Measurements from ENCODE around the gene USP3.
A peak's percentile ranks its signal among the peaks of the same experiment; 100 is the strongest.

The USP3 gene

DNA sequence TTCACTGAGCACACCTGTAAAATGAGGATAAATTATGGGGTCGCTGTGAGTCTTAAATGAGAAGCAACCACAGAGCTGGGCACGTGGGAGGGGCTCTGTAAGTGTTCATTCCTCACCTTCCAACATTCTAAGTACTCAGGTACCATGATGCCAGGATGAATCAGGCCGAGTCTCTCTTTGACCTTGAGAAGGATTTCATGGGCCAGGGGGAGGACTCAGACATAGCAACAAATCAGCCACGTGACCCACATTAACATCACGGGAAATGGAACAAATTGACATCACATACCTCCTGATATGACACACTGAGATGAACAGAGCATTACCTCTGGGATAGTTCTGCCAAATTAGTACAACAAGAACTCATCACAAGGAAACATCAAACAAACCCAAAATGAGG lies 35.2 kb upstream of the USP3 start:
- no peak for DNase-seq (ENCODE audit: low read depth)
- H3K4me3 ChIP-seq (ENCODE audit: low read length), result no peak overlapping the region
- TF ChIP-seq, protein P1, sequence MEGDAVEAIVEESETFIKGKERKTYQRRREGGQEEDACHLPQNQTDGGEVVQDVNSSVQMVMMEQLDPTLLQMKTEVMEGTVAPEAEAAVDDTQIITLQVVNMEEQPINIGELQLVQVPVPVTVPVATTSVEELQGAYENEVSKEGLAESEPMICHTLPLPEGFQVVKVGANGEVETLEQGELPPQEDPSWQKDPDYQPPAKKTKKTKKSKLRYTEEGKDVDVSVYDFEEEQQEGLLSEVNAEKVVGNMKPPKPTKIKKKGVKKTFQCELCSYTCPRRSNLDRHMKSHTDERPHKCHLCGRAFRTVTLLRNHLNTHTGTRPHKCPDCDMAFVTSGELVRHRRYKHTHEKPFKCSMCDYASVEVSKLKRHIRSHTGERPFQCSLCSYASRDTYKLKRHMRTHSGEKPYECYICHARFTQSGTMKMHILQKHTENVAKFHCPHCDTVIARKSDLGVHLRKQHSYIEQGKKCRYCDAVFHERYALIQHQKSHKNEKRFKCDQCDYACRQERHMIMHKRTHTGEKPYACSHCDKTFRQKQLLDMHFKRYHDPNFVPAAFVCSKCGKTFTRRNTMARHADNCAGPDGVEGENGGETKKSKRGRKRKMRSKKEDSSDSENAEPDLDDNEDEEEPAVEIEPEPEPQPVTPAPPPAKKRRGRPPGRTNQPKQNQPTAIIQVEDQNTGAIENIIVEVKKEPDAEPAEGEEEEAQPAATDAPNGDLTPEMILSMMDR (conservative IDR thresholded peaks at IDR 0.05; ENCODE audit: low read depth, low read length), result no peak

- TF ChIP-seq, protein P1 (conservative IDR thresholded peaks at IDR 0.05; ENCODE audit: low read depth, low read length), result no peak
- no peak for DNase-seq (ENCODE audit: low read depth)
- no peak overlapping the region for H3K4me3 ChIP-seq (ENCODE audit: low read length)
Measured at GRCh38 chr15:63469984-63470383, 34.4 kb upstream of the USP3 start.

DNA sequence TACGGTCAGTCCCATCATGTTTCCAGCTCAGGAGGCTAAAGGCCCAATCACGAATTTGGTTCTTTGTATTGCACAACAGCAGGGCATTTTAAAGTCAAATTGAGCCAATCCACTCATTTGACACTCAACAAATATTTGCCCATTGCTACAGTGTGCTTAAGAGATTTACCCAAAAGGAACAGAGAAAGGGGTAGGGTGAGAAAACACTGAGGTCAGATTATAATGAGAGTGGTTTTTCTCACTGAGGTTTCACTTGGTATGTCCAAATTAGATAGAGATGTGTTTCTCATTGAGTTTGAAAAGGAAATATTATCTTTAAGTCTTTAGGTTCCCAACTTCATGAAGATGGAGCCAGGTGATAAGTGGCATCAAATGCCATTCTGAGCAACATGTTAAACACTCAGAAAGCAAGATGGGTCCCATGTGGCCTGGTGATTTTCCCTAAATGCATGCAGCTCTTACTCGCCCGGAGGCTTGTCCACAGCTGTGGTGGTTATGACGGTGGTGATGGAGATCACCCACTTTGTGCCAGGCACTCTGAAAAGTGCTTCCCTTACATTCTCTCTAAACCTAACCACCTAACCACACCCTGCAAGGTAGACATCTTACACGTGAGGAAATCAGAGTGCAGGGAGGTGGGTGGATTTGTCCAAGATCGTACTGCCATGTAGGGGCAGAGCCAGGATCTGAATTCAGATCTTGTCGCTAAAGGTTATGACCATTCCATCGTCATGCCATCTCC lies 31.2 kb upstream of the USP3 start:
- H3K4me3 ChIP-seq (ENCODE audit: low read length), result no peak overlapping the region
- no peak for DNase-seq (ENCODE audit: low read depth)
- TF ChIP-seq, protein P1 (conservative IDR thresholded peaks at IDR 0.05; ENCODE audit: low read depth, low read length), result no peak

DNA sequence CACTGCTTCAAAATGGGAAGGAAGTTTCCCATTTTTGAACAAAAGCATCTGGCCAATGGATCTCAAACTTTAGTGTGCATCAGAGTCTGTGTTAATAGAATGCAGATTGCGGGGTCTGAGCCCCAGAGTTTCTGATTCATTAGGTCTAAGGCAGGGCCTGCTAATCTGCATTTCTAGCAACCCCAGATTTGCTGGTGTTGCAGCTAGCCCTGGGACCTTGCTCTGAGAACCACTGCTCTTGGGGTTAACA lies 30.7 kb upstream of the USP3 start:
- TF ChIP-seq, protein P1 (conservative IDR thresholded peaks at IDR 0.05; ENCODE audit: low read depth, low read length), result no peak
- no peak overlapping the region for H3K4me3 ChIP-seq (ENCODE audit: low read length)
- DNase-seq (ENCODE audit: low read depth), result no peak

- peak; percentile 72 for DNase-seq (ENCODE audit: low read depth)
- no peak overlapping the region for H3K4me3 ChIP-seq (ENCODE audit: low read length)
- TF ChIP-seq, protein P1 (conservative IDR thresholded peaks at IDR 0.05; ENCODE audit: low read depth, low read length), result peak; percentile 26
Measured at GRCh38 chr15:63473999-63474809, 30.2 kb upstream of the USP3 start.

- DNase-seq (ENCODE audit: low read depth), result no peak
Measured at GRCh38 chr15:63474810-63475316, 29.5 kb upstream of the USP3 start.

More at GRCh38 chr15:63474810-63475316, 29.5 kb upstream of the USP3 start:
- no peak overlapping the region for H3K4me3 ChIP-seq (ENCODE audit: low read length)
- TF ChIP-seq, protein P1 (conservative IDR thresholded peaks at IDR 0.05; ENCODE audit: low read depth, low read length), result no peak
